T-cell (primary cell): ENCODE data around the gene FNDC1. TPM values are rescaled to one million over a fixed set of nuclear protein-coding genes. Genes with fewer than 3 reads are reported as not detected.
A peak's percentile ranks its signal among the peaks of the same experiment; 100 is the strongest.

Experiments used
- ATAC-seq, 4 experiments: fragments of 200-7000 bp in 3 of 4; fragments of 150-1000 bp in 1 of 4; cut with Tn5 transposase; replicated peaks in 1 of 4; 1 replicate in 3 of 4; 2 replicates in 1 of 4; pipeline ENCODE4 v1.10.0; 2021; ENCODE audit warnings: moderate library complexity in 3 of 4, mild to moderate bottlenecking in 2 of 4, moderate number of reproducible peaks in 1 of 4
- CTCF ChIA-PET, 2 donors: fragments of 300-600 bp; sonication (Branson Sonifier 250); formaldehyde crosslinking; loops; one replicate each; lab custom pipeline; 2022; ENCODE audit warnings: antibody characterized with exemption in 2 of 2; lab: Charles Lee
- POLR2A ChIA-PET, 2 donors: fragments of 300-600 bp; sonication (Branson Sonifier 250); formaldehyde crosslinking; loops; one replicate each; lab custom pipeline; 2022; ENCODE audit warnings: antibody characterized with exemption in 2 of 2; lab: Charles Lee
- DNase-seq, 35 experiments: peaks; one replicate each; pipeline versions ENCODE4 v3.0.0 to v3.0.0-alpha.2; 2013 to 2023
- H3K27ac ChIP-seq: one replicate; pipeline ENCODE4 v1.5.1; 2013; ENCODE audit warnings: low read length
- H3K27me3 ChIP-seq, 2 experiments: replicated peaks in 1 of 2; 1 replicate in 1 of 2; 2 replicates in 1 of 2; pipeline versions ENCODE4 v1.6.1 to v1.7.0; 2013; ENCODE audit warnings: low read length in 1 of 2, mixed read lengths in 1 of 2; ENCODE audit not compliant: control insufficient read depth in 2 of 2, insufficient read depth in 2 of 2; ENCODE audit errors: extremely low read depth in 1 of 2
- H3K36me3 ChIP-seq, 2 donors: 1 replicate in 1 of 2; 2 replicates in 1 of 2; pipeline versions ENCODE4 v1.6.1 to v1.7.0; 2013; ENCODE audit warnings: low read length in 1 of 2; ENCODE audit not compliant: control insufficient read depth in 2 of 2, insufficient read depth in 1 of 2; ENCODE audit errors: extremely low read depth in 1 of 2
- H3K4me1 ChIP-seq, 2 experiments: 1 replicate in 1 of 2; 2 replicates in 1 of 2; pipeline versions ENCODE4 v1.6.1 to v1.7.0; 2013; ENCODE audit warnings: low read length in 2 of 2, mixed read lengths in 1 of 2; ENCODE audit not compliant: insufficient read depth in 2 of 2, control insufficient read depth in 1 of 2; ENCODE audit errors: extremely low read depth in 1 of 2
- H3K4me3 ChIP-seq, 2 donors: 1 replicate in 1 of 2; 2 replicates in 1 of 2; pipeline versions ENCODE4 v1.5.1 to v1.7.0; 2013; ENCODE audit warnings: mild to moderate bottlenecking in 2 of 2, low read length in 1 of 2, moderate library complexity in 1 of 2; ENCODE audit not compliant: control insufficient read depth in 1 of 2; ENCODE audit errors: extremely low read depth in 1 of 2
- H3K9me3 ChIP-seq: 2 replicates; pipeline ENCODE4 v1.7.0; 2013
- H3K27ac Mint-ChIP-seq, 2 donors: one replicate each; pipeline ENCODE4 v1.8.0; 2020 to 2021; ENCODE audit warnings: mild to moderate bottlenecking in 2 of 2, mixed read lengths in 2 of 2
- H3K27me3 Mint-ChIP-seq, 2 donors: one replicate each; pipeline ENCODE4 v1.8.0; 2021 to 2022; ENCODE audit warnings: mixed read lengths in 2 of 2
- H3K36me3 Mint-ChIP-seq: one replicate; pipeline ENCODE4 v1.8.0; 2021; ENCODE audit warnings: mixed read lengths
- H3K4me1 Mint-ChIP-seq, 3 donors: one replicate each; pipeline ENCODE4 v1.8.0; 2020 to 2022; ENCODE audit warnings: mixed read lengths in 3 of 3, mild to moderate bottlenecking in 1 of 3
- H3K4me3 Mint-ChIP-seq, 3 donors: one replicate each; pipeline ENCODE4 v1.8.0; 2020 to 2022; ENCODE audit warnings: mild to moderate bottlenecking in 3 of 3, mixed read lengths in 3 of 3, moderate library complexity in 3 of 3
- H3K9me3 Mint-ChIP-seq, 3 donors: one replicate each; pipeline ENCODE4 v1.8.0; 2020 to 2022; ENCODE audit warnings: mixed read lengths in 3 of 3
- WGBS: methylation state at CpG from one replicate; pipeline ENCODE4 v1.1.5; 2013; ENCODE audit warnings: missing lambda C conversion rate; ENCODE audit not compliant: insufficient coverage; 5-methylcytosine and 5-hydroxymethylcytosine counted together
- total RNA-seq, 35 experiments: library from RNA in 6 of 35; stranded (reverse) in 6 of 35; fragments of 120-200 nt in 1 of 35; gene quantifications; one replicate each; pipeline versions ENCODE4 v1.2.1 to v1.2.4 and lab custom pipeline; 2013 to 2026

The FNDC1 gene
- total RNA-seq, 5 donors from 2014 or later (not counting 1 experiment from before 2014, with no cell fraction given): 0.03 TPM; not detected in 4

DNA sequence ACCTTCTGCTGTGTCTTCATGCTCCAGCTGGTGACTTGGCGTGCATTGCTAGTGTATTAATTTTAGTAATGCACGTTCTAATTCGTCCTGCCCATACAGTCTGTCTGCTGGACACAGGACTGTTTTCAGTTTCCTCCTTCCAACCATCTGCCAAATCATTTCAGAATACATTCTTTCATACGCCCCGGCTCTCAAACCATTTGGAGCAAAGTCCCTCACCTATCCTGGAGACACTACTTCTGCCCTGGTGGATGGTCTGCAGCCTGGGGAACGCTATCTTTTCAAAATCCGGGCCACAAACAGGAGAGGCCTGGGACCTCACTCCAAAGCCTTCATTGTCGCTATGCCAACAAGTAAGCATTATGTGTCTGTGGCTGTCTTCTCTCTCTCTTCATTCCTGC is 60.5 kb downstream of the FNDC1 start:
- peaks cover 2 to 6% (median 3%) of the 10 kb centered on the region in 3 donors for H3K4me1 Mint-ChIP-seq
- ATAC-seq (no peak), DNase-seq (no peak)
- no peaks in the 10 kb centered on the region for H3K9me3 Mint-ChIP-seq
- Histone ChIP-seq H3K9me3 (no peaks in the 10 kb centered on the region), H3K36me3 (no peaks in the 10 kb centered on the region), H3K4me3 (no peak overlapping the region), H3K4me1 (no peaks in the 10 kb centered on the region), H3K27ac (no peak overlapping the region), H3K27me3 (peaks cover 10 to 32% of the 10 kb centered on the region in 2 experiments)
- 74% methylated on average over 5 of the region's 8 CpGs for WGBS
- no peak overlapping the region for H3K27ac Mint-ChIP-seq
- peaks cover 22 to 39% of the 10 kb centered on the region in 2 donors for H3K27me3 Mint-ChIP-seq
- CTCF ChIA-PET: no interaction called here
- POLR2A ChIA-PET: no interaction called here
- H3K36me3 Mint-ChIP-seq: no peaks in the 10 kb centered on the region
- H3K4me3 Mint-ChIP-seq: no peak overlapping the region

DNA sequence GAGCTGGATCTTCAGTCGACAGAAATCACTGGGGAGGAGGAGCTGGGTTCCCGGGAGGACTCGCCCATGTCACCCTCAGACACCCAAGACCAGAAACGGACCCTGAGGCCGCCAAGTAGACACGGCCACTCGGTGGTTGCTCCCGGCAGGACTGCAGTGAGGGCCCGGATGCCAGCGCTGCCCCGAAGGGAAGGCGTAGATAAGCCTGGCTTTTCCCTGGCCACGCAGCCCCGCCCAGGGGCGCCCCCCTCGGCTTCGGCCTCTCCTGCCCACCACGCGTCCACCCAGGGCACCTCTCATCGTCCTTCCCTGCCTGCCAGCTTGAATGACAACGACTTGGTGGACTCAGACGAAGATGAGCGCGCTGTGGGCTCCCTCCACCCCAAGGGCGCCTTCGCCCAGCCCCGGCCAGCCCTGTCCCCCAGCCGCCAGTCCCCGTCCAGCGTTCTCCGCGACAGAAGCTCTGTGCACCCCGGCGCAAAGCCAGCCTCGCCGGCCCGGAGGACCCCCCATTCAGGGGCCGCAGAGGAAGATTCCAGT is 63.0 kb downstream of the FNDC1 start:
- Histone ChIP-seq H3K4me3 (no peak overlapping the region), H3K36me3 (no peaks in the 10 kb centered on the region), H3K27me3 (peaks cover 12 to 32% of the 10 kb centered on the region in 2 experiments), H3K4me1 (no peaks in the 10 kb centered on the region), H3K27ac (no peak overlapping the region), H3K9me3 (no peaks in the 10 kb centered on the region)
- no peak overlapping the region for H3K4me3 Mint-ChIP-seq
- H3K27me3 Mint-ChIP-seq: peaks cover 25 to 52% of the 10 kb centered on the region in 2 donors
- ATAC-seq: no peak
- ChIA-PET CTCF (no interaction called here), POLR2A (no interaction called here)
- H3K4me1 Mint-ChIP-seq: peaks cover 2 to 8% (median 3%) of the 10 kb centered on the region in 3 donors
- 88% methylated on average over 34 of the region's 38 CpGs for WGBS
- H3K36me3 Mint-ChIP-seq: no peaks in the 10 kb centered on the region
- DNase-seq: no peak
- H3K27ac Mint-ChIP-seq: no peak overlapping the region
- no peaks in the 10 kb centered on the region for H3K9me3 Mint-ChIP-seq

GRCh38 chr6:159232751-159233150 is 63.6 kb downstream of the FNDC1 start:
- Histone ChIP-seq H3K36me3 (no peaks in the 10 kb centered on the region), H3K27ac (no peak overlapping the region), H3K27me3 (peaks cover 12 to 32% of the 10 kb centered on the region in 2 experiments), H3K4me3 (no peak overlapping the region), H3K4me1 (no peaks in the 10 kb centered on the region), H3K9me3 (no peaks in the 10 kb centered on the region)
- ChIA-PET POLR2A (no interaction called here), CTCF (no interaction called here)
- WGBS: 94% methylated on average over 18 of the region's 23 CpGs
- ATAC-seq: no peak
- Mint-ChIP-seq H3K4me3 (no peak overlapping the region), H3K4me1 (peaks cover 2 to 8% (median 3%) of the 10 kb centered on the region in 3 donors), H3K27ac (no peak overlapping the region), H3K9me3 (no peaks in the 10 kb centered on the region), H3K36me3 (no peaks in the 10 kb centered on the region), H3K27me3 (peaks cover 22 to 52% of the 10 kb centered on the region in 2 donors)
- no peak for DNase-seq

GRCh38 chr6:159233365-159234101 is 64.3 kb downstream of the FNDC1 start:
- no peak overlapping the region for H3K4me3 Mint-ChIP-seq
- no peaks in the 10 kb centered on the region for H3K9me3 ChIP-seq
- DNase-seq (no peak), ATAC-seq (no peak)
- no peaks in the 10 kb centered on the region for H3K4me1 ChIP-seq
- no peak overlapping the region for H3K27ac ChIP-seq
- H3K36me3 Mint-ChIP-seq: no peaks in the 10 kb centered on the region
- H3K36me3 ChIP-seq: no peaks in the 10 kb centered on the region
- 22% methylated on average over 65 of the region's 66 CpGs for WGBS
- no peak overlapping the region for H3K27ac Mint-ChIP-seq
- no peak overlapping the region for H3K4me3 ChIP-seq
- H3K9me3 Mint-ChIP-seq: no peaks in the 10 kb centered on the region
- ChIA-PET CTCF (no interaction called here), POLR2A (no interaction called here)
- peaks cover 2 to 8% (median 3%) of the 10 kb centered on the region in 3 donors for H3K4me1 Mint-ChIP-seq
- peaks cover 25 to 54% of the 10 kb centered on the region in 2 donors for H3K27me3 Mint-ChIP-seq
- H3K27me3 ChIP-seq: peaks cover 10 to 31% of the 10 kb centered on the region in 2 experiments

DNA sequence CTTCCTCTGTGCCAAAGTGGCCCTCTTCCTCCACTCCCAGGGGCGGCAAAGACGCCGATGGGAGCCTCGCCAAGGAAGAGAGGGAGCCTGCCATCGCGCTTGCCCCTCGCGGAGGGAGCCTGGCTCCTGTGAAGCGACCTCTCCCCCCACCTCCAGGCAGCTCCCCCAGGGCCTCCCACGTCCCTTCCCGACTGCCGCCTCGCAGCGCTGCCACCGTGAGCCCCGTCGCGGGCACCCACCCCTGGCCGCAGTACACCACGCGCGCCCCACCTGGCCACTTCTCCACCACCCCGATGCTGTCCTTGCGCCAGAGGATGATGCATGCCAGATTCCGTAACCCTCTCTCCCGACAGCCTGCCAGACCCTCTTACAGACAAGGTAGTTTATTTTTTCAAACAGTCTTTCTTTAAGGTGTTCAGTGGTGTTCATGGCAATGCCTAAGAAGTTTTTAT is 64.9 kb downstream of the FNDC1 start:
- H3K4me1 Mint-ChIP-seq: peaks cover 2 to 8% (median 3%) of the 10 kb centered on the region in 3 donors

DNA sequence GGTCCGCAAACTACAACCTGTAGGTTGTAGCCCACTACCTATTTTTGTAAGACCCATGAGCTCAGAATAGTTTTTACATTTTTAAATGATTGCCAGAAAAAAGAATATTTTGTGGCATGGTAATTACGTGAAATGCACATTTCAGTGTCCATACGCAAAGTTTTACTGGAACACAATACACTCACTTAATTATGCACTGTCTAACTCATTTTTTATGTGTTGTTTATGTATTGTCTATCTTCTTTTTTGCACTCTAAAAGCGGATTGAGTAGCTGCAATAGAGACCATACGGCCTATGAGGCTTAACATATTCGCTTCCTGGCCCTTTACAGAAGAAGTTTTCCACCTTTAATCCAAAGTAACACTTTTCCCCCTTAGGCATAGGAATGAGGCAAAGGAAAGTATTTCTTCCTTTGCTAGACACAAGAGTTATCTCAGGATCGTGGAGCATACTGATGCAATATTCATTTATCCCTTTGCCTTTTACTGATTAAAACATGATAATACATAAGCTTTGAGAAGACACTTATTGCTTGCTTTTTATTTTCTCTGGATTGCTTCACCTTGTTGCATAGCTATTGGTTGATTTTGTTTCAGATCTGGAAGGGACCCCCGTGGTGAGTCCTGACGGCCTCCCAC is 69.8 kb downstream of the FNDC1 start:
- WGBS: 77% methylated on average over 2 of the region's 9 CpGs
- no peak for DNase-seq
- Mint-ChIP-seq H3K36me3 (no peaks in the 10 kb centered on the region), H3K4me1 (peaks cover 2 to 8% (median 3%) of the 10 kb centered on the region in 3 donors), H3K9me3 (no peaks in the 10 kb centered on the region), H3K4me3 (no peak overlapping the region), H3K27ac (no peak overlapping the region), H3K27me3 (peaks cover 49 to 50% of the 10 kb centered on the region in 2 donors)
- Histone ChIP-seq H3K27ac (no peak overlapping the region), H3K9me3 (no peaks in the 10 kb centered on the region), H3K4me1 (no peaks in the 10 kb centered on the region), H3K4me3 (no peak overlapping the region), H3K36me3 (no peaks in the 10 kb centered on the region), H3K27me3 (peaks cover 12 to 13% of the 10 kb centered on the region in 2 experiments)
- POLR2A ChIA-PET: no interaction called here
- CTCF ChIA-PET: interaction anchor here in 1 of 2 donors (0.5 kb wide), 1 partner anchor 413 kb away, joined by 4 read pairs; no protein-coding TSS in a partner anchor
- ATAC-seq: no peak

More for the DNA sequence above, 64.9 kb downstream of the FNDC1 start:
- H3K36me3 Mint-ChIP-seq: no peaks in the 10 kb centered on the region
- DNase-seq (no peak), ATAC-seq (no peak)
- peaks cover 28 to 58% of the 10 kb centered on the region in 2 donors for H3K27me3 Mint-ChIP-seq
- CTCF ChIA-PET: no interaction called here
- H3K27ac Mint-ChIP-seq: no peak overlapping the region
- Histone ChIP-seq H3K36me3 (no peaks in the 10 kb centered on the region), H3K4me1 (no peaks in the 10 kb centered on the region), H3K27me3 (peaks cover 12 to 28% of the 10 kb centered on the region in 2 experiments), H3K4me3 (no peak overlapping the region), H3K27ac (no peak overlapping the region), H3K9me3 (no peaks in the 10 kb centered on the region)
- H3K4me3 Mint-ChIP-seq: peak overlapping the region in 1 of 3 donors; percentile 14
- 2% methylated on average over 14 of the region's 26 CpGs for WGBS
- POLR2A ChIA-PET: no interaction called here
- H3K9me3 Mint-ChIP-seq: no peaks in the 10 kb centered on the region
